Endodermal cell (in vitro differentiated cells): ENCODE measurements around the gene WNK2. TPM values are rescaled to one million over a fixed set of nuclear protein-coding genes. Genes with fewer than 3 reads are reported as not detected.
"Not testable (repeated sequence)": the region's sequence is repeated elsewhere in the genome, so short reads cannot be mapped to it uniquely, and the experiment has no call there.

Source experiments
- DNase-seq: peaks from one replicate; pipeline ENCODE4 v3.0.0-alpha.2; 2017
- H3K27ac ChIP-seq: 2 replicates; pipeline ENCODE4 v1.5.1; 2013; ENCODE audit warnings: mild to moderate bottlenecking, low read depth, low read length, moderate library complexity
- H3K27me3 ChIP-seq: 2 replicates; pipeline ENCODE4 v1.6.1; 2013; ENCODE audit warnings: mild to moderate bottlenecking, low read length, moderate library complexity; ENCODE audit not compliant: insufficient read depth, control insufficient read depth, poor library complexity, severe bottlenecking
- H3K36me3 ChIP-seq: 2 replicates; pipeline ENCODE4 v1.7.0; 2013; ENCODE audit warnings: mild to moderate bottlenecking, low read length, moderate library complexity; ENCODE audit not compliant: control insufficient read depth, insufficient read depth
- H3K4me1 ChIP-seq: one replicate; pipeline ENCODE4 v1.7.0; 2013; ENCODE audit warnings: low read length; ENCODE audit not compliant: control insufficient read depth, insufficient read depth
- H3K4me3 ChIP-seq: 2 replicates; pipeline ENCODE4 v1.5.1; 2013; ENCODE audit warnings: mild to moderate bottlenecking, low read length, moderate library complexity
- H3K9ac ChIP-seq: 2 replicates; pipeline ENCODE4 v1.6.1; 2013; ENCODE audit warnings: mild to moderate bottlenecking, low read length, moderate library complexity; ENCODE audit not compliant: poor library complexity, severe bottlenecking; ENCODE audit errors: extremely low read depth
- H3K9me3 ChIP-seq: 2 replicates; pipeline ENCODE4 v1.6.1; 2013; ENCODE audit warnings: mild to moderate bottlenecking, low read length, moderate library complexity; ENCODE audit not compliant: control insufficient read depth
- H3K27ac Mint-ChIP-seq: 2 replicates; pipeline ENCODE4 v1.8.0; 2020; ENCODE audit warnings: mixed read lengths
- H3K27me3 Mint-ChIP-seq: 2 replicates; pipeline ENCODE4 v1.8.0; 2021; ENCODE audit warnings: mild to moderate bottlenecking, mixed read lengths; ENCODE audit not compliant: insufficient read depth
- H3K36me3 Mint-ChIP-seq: 2 replicates; pipeline ENCODE4 v1.8.0; 2020; ENCODE audit warnings: low read depth, mixed read lengths
- H3K4me1 Mint-ChIP-seq: 2 replicates; pipeline ENCODE4 v1.8.0; 2020; ENCODE audit warnings: mixed read lengths
- H3K4me3 Mint-ChIP-seq: 2 replicates; pipeline ENCODE4 v1.8.0; 2020; ENCODE audit warnings: mild to moderate bottlenecking, moderate library complexity, mixed read lengths
- H3K9me3 Mint-ChIP-seq: 2 replicates; pipeline ENCODE4 v1.8.0; 2020; ENCODE audit warnings: mild to moderate bottlenecking, mixed read lengths
- CTCF ChIP-seq: fragments of 200-600 bp; sonication (generic); conservative IDR thresholded peaks from 2 replicates; pipeline ENCODE4 v1.5.0; 2021; ENCODE audit warnings: antibody characterized with exemption, mild to moderate bottlenecking
- WGBS, 2 experiments: methylation state at CpG; one replicate each; pipeline versions ENCODE4 v1.1.5 to v1.1.7; 2013; ENCODE audit warnings: missing lambda C conversion rate in 2 of 2, mixed read lengths in 1 of 2; ENCODE audit not compliant: insufficient coverage in 1 of 2, insufficient read length in 1 of 2; 5-methylcytosine and 5-hydroxymethylcytosine counted together
- total RNA-seq, 2 donors: library from RNA; stranded (reverse); fragmentation: NEBNext Ultra II Directional in 1 of 2; extraction: Animal tissue kit (Norgen Biotek cat#: 25700) in 1 of 2; gene quantifications; 2 replicates in 1 of 2; 3 replicates in 1 of 2; pipeline ENCODE4 v1.2.1, GENCODE V29; 2021

Gene WNK2
- total RNA-seq, 2 donors from 2014 or later = 46.1 to 48.8 TPM

GRCh38 chr9:93343663-93344062, 159.7 kb downstream of the WNK2 start:
- Histone ChIP-seq H3K27me3 (peaks cover 18% of the 10 kb centered on the region), H3K4me1 (no peaks in the 10 kb centered on the region), H3K36me3 (no peaks in the 10 kb centered on the region), H3K27ac (no peak overlapping the region), H3K9ac (no peak overlapping the region), H3K4me3 (no peak overlapping the region), H3K9me3 (peaks cover 16% of the 10 kb centered on the region)
- Mint-ChIP-seq H3K36me3 (peaks cover 31% of the 10 kb centered on the region), H3K9me3 (peaks cover 27% of the 10 kb centered on the region), H3K4me3 (no peak overlapping the region), H3K27ac (no peak overlapping the region), H3K4me1 (peaks cover 27% of the 10 kb centered on the region), H3K27me3 (peaks cover 25% of the 10 kb centered on the region)
- WGBS, 2 experiments = 83 to 84% methylated on average over 7 to 9 of the region's 9 CpGs
- TF ChIP-seq CTCF = no peak
- DNase-seq = no peak

GRCh38 chr9:93345643-93346230, 161.8 kb downstream of the WNK2 start:
- peak overlapping the region; percentile 69 for H3K4me3 Mint-ChIP-seq
- DNase-seq = peak; percentile 75
- H3K27ac ChIP-seq = no peak overlapping the region
- H3K4me1 Mint-ChIP-seq = peaks cover 38% of the 10 kb centered on the region
- H3K9me3 Mint-ChIP-seq = peaks cover 6% of the 10 kb centered on the region
- H3K27me3 Mint-ChIP-seq = peaks cover 29% of the 10 kb centered on the region
- H3K9ac ChIP-seq = no peak overlapping the region
- H3K9me3 ChIP-seq = no peaks in the 10 kb centered on the region
- H3K27ac Mint-ChIP-seq = peak overlapping the region; percentile 30
- H3K36me3 Mint-ChIP-seq = peaks cover 13% of the 10 kb centered on the region
- H3K27me3 ChIP-seq = peaks cover 18% of the 10 kb centered on the region
- peak overlapping the region; percentile 70 for H3K4me3 ChIP-seq
- peak; percentile 51 for TF ChIP-seq CTCF
- H3K4me1 ChIP-seq = no peaks in the 10 kb centered on the region
- WGBS, 2 experiments = 43 to 57% methylated on average over 11 to 19 of the region's 19 CpGs
- no peaks in the 10 kb centered on the region for H3K36me3 ChIP-seq

GRCh38 chr9:93346231-93347112, 162.5 kb downstream of the WNK2 start:
- H3K9me3 ChIP-seq = no peaks in the 10 kb centered on the region
- peak; percentile 78 for DNase-seq
- no peaks in the 10 kb centered on the region for H3K36me3 ChIP-seq
- Mint-ChIP-seq H3K4me1 (peaks cover 44% of the 10 kb centered on the region), H3K27me3 (peaks cover 29% of the 10 kb centered on the region), H3K9me3 (no peaks in the 10 kb centered on the region), H3K27ac (peak overlapping the region; percentile 72), H3K4me3 (peak overlapping the region; percentile 69), H3K36me3 (peaks cover 8% of the 10 kb centered on the region)
- no peaks in the 10 kb centered on the region for H3K4me1 ChIP-seq
- H3K4me3 ChIP-seq = peak overlapping the region; percentile 70
- H3K27me3 ChIP-seq = peaks cover 18% of the 10 kb centered on the region
- 17 to 18% methylated on average over 31 to 65 of the region's 66 CpGs for whole genome bisulfite sequencing, 2 experiments
- TF ChIP-seq CTCF = no peak
- H3K27ac ChIP-seq = no peak overlapping the region
- no peak overlapping the region for H3K9ac ChIP-seq

GRCh38 chr9:93347371-93347975, 163.5 kb downstream of the WNK2 start:
- H3K27me3 ChIP-seq = peaks cover 18% of the 10 kb centered on the region
- H3K9ac ChIP-seq, H3K27ac Mint-ChIP-seq, H3K27ac ChIP-seq, H3K9me3 ChIP-seq, H3K9me3 Mint-ChIP-seq, H3K4me3 ChIP-seq, H3K36me3 ChIP-seq, DNase-seq, H3K36me3 Mint-ChIP-seq, H3K4me1 ChIP-seq: not testable (repeated sequence)
- peak overlapping the region; percentile 69 for H3K4me3 Mint-ChIP-seq
- peaks cover 49% of the 10 kb centered on the region for H3K4me1 Mint-ChIP-seq
- 69 to 72% methylated on average over 2 to 7 of the region's 9 CpGs for WGBS, 2 experiments
- peaks cover 29% of the 10 kb centered on the region for H3K27me3 Mint-ChIP-seq
